Stimulated activated CD4-positive, alpha-beta T cell treated with anti-CD3 and anti-CD28 coated beads, TNF-alpha, amount 100 ng/mL, for 1 hour (primary cell): Measurements from ENCODE around the gene HDAC8.

ENCODE experiments used
- DNase-seq, 3 donors: peaks; one replicate each; pipeline ENCODE4 v3.0.0-alpha.2; 2020; ENCODE audit warnings: low read depth in 3 of 3, low spot score in 1 of 3

HDAC8 gene

GRCh38 chrX:72381439-72382201, 191.0 kb downstream of the HDAC8 start:
- no peak for DNase-seq

GRCh38 chrX:72376124-72376523, 196.5 kb downstream of the HDAC8 start:
- DNase-seq, result no peak

GRCh38 chrX:72373136-72373535, 199.5 kb downstream of the HDAC8 start:
- DNase-seq, result no peak

GRCh38 chrX:72372735-72373134, 199.9 kb downstream of the HDAC8 start:
- no peak for DNase-seq

GRCh38 chrX:72371405-72371804, 201.2 kb downstream of the HDAC8 start:
- no peak for DNase-seq

- DNase-seq, result no peak
Measured at GRCh38 chrX:72368796-72369195, 203.8 kb downstream of the HDAC8 start.

- no peak for DNase-seq
Measured at GRCh38 chrX:72367516-72367915, 205.1 kb downstream of the HDAC8 start.

GRCh38 chrX:72366701-72367454, 205.8 kb downstream of the HDAC8 start:
- no peak for DNase-seq

GRCh38 chrX:72366178-72366577, 206.5 kb downstream of the HDAC8 start:
- no peak for DNase-seq

GRCh38 chrX:72365126-72365525, 207.5 kb downstream of the HDAC8 start:
- no peak for DNase-seq

GRCh38 chrX:72360326-72360725, 212.3 kb downstream of the HDAC8 start:
- DNase-seq, result no peak

GRCh38 chrX:72358313-72358712, 214.3 kb downstream of the HDAC8 start:
- no peak for DNase-seq

GRCh38 chrX:72352786-72353185, 219.9 kb downstream of the HDAC8 start:
- DNase-seq, result no peak

GRCh38 chrX:72351606-72352334, 220.9 kb downstream of the HDAC8 start:
- no peak for DNase-seq

- DNase-seq, result no peak
Measured at GRCh38 chrX:72349190-72349589, 223.5 kb downstream of the HDAC8 start.

GRCh38 chrX:72348247-72348979, 224.2 kb downstream of the HDAC8 start:
- no peak for DNase-seq

GRCh38 chrX:72347366-72347765, 225.3 kb downstream of the HDAC8 start:
- DNase-seq, result no peak

- no peak for DNase-seq
Measured at GRCh38 chrX:72346302-72346949, 226.2 kb downstream of the HDAC8 start.

- DNase-seq, result no peak
Measured at GRCh38 chrX:72340626-72341025, 232.0 kb downstream of the HDAC8 start.

GRCh38 chrX:72340041-72340440, 232.6 kb downstream of the HDAC8 start:
- no peak for DNase-seq

GRCh38 chrX:72330131-72330530, 242.5 kb downstream of the HDAC8 start:
- DNase-seq, result no peak
